Activated naive CD4-positive, alpha-beta T cell treated with Interleukin-2 at 50 U/mL for 16 hours (primary cell): ENCODE data around the gene PRKRIP1.
"Not testable (repeated sequence)": the region's sequence is repeated elsewhere in the genome, so short reads cannot be mapped to it uniquely, and the experiment has no call there.

ENCODE experiments used
- DNase-seq: peaks from one replicate; pipeline ENCODE4 v3.0.0-alpha.2; 2020

Gene PRKRIP1

DNA sequence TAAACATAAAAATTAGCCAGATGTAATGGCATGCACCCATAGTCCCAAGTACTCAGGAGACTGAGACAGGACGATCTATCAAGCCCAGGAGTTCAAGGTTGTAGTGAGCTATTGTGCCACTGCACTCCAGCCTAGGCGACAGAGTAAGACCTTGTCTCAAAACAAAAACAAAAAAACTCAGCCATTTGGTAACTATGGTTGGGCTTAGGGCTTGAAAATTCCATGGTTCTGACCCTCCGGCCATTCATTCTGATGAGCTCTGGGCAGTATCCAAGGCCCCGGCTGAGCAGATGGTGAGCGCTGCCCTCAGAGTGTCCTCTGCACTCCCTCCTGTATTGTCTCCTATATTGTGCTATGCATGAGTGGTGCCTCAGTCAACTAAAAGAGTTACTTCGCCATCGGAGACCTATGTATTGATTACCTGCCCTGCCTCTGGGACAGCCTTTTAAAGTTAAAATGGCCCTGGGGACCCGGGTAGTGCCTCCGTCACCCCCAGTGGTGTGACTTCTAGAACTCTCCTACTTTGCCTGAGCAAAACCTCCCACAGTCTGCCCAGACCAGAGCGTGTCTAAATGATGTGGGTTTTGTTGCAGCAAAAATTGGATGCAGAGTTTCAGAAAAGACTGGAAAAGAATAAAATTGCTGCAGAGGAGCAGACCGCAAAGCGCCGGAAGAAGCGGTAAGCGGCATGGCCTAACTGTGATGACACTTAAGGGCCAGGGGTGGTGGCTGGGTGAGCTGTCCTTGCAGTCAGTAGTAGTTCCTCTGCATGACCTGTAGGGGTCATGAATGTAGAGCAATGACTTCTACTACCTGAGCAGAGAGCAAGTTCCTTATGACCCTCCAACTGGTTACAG, 8.1 kb downstream of the PRKRIP1 start:
- peak; percentile 49 for DNase-seq

DNA sequence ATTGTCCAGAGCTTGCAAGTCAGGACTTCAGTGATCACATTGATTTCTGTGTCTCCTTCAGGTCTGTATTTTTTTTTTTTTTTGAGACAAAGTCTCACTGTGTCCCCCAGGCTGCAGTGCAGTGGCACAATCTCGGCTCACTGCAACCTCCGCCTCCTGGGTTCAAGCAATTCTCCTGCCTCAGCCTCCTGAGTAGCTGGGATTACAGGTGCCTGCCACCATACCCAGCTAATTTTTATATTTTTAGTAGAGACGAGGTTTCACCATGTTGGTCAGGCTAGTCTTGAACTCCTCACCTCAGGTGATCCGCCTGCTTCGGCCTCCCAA, 8.7 kb downstream of the PRKRIP1 start:
- not testable (repeated sequence) for DNase-seq

DNA sequence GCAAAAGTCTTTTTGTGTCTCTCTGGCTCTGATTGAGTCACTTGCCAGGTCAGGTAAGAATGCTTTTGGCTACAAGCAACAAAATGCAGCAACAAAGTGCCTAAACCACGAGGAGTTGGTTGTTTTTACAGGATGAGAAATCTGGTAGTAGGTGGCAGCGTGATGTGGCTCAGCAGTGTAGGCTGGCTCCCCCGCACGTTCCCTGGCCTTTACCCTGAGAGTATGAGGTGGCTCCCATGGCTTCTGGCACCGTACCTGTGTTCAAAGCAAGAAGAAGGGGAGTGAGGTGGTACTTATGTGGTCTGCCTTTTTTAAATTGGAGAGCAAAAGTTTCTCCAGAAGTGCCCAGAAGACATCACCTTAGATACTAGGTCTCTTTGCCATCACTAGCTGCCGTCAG, 11.7 kb downstream of the PRKRIP1 start:
- no peak for DNase-seq

DNA sequence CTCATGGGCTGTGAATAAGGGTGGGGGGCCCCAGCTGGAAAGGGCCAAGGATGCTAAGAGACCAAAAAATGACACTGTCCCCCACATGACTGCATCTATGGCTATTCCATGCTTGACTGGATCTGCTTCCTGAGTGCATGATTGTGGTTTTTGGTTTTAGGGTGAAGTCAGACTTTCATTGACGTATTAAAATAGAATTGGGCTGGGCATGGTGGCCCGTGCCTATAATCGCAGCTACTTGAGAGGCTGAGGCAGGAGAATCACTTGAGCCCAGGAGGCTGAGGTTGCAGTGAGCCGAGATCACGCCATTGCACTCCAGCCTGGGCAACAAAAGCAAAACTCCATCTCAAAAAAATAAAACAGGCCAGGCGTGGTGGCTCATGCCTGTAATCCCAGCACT, 12.4 kb downstream of the PRKRIP1 start:
- not testable (repeated sequence) for DNase-seq

DNA sequence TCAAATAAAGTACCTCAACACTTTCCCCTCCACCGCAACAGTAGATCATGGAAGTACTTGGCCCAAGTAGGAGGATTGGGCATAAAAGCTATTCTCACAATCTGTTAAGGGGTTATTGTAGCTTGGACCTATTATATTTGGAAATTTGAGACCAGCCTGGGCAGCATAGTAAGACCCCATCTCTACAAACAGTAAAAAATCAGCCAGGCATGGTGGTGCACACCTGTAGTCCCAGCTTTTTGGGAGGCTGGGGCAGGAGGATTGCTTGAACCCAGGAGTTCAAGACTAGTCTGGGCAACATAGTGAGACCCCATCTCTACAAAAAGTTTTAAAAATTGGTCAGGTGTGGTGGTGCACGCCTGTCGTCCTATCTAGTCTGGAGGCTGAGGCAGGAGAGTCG, 13.2 kb downstream of the PRKRIP1 start:
- DNase-seq: no peak

DNA sequence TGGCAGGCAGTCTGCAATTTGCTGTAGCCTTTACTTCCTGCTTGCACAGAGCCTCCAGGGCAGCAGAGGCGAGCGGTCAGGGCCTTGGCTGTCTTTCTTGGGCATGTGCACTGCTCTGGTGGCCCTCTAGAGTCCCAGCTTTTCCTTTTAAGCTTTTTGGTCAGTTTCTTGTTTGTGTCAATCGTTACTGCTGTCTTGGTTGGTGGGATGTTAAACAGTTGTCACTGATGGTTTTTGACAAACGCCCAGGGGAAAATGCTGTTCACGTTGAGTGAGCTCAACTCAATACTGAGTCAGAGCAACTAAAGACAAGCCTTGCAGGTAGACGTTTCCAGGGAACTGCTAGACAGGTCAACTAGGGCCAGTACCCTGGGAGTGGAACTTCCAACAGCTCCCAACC, 14.0 kb downstream of the PRKRIP1 start:
- DNase-seq: no peak

DNA sequence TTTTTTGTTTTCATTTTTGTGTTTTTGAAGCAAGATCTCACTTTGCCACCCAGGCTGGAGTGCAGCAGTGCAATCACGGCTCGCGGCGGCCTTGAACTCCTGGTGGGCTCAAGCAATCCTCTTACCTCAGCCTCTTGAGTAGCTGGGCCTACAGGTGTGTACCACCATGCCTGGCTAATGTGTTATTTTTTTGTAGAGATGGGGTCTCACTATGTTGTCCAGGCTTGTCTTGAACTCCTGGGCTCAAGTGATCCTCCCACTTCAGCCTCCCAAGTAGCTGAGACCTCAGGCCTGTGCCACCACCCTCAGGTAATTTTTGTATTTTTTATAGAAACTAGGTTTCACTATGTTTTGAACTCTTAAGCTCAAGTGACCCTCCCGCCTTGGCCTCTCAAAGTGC, 14.8 kb downstream of the PRKRIP1 start:
- DNase-seq: no peak

DNA sequence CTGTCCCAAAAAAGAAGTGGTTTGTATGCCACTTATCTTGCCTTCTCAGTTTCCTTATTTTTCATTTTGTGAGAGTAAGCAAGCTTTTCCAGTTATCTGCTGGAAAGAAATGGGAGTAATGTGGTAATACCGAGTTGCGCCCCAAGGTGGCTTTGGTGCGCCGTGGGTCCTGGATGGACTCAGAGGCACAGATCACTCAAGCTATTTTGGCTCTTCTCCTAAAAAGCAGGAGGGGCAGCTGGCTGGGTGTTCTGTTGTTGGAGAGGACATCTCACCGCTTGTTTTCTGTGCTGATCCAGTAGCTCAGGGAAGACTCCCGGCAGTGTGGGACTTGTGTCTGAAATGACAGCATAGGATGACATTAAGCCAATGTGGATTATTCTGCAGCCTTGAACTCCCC, 16.4 kb downstream of the PRKRIP1 start:
- peak; percentile 40 for DNase-seq

DNA sequence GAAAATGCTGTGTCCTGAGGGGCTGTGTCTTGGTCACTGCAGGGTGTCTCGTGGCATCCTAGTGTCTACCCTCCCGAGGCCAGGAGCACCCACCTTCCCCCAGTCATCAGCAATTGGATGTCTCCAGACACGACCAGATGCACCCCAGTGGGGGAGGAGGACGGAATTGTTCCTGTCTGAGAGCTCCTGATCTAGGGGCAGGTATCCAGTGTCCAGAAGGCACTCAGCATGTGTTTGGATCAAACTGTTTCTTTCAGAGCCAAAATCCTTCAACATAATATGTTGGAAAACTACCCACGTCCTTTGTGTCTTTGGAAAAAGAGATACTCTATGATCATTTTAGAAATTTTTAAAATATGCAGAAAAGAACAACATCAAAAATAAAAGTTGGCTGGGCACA, 16.9 kb downstream of the PRKRIP1 start:
- no peak for DNase-seq

DNA sequence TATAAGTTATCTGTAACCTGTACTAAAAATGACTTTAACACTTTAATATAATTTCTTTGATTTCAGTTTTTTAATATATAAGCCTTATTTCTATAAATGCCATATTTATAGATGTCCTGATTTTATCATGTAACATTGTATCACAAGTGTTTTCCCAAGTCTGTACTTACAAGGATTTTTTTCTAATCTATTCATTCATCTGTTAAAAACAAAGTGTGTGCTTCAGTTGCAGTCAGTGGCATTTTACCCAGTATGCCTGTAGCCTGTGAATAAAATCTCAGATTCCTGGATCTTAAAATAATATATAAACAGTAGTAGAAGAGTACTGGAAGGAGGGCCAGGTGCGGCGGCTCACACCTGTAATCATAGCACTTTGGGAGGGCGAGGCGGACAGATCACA, 17.4 kb downstream of the PRKRIP1 start:
- no peak for DNase-seq

DNA sequence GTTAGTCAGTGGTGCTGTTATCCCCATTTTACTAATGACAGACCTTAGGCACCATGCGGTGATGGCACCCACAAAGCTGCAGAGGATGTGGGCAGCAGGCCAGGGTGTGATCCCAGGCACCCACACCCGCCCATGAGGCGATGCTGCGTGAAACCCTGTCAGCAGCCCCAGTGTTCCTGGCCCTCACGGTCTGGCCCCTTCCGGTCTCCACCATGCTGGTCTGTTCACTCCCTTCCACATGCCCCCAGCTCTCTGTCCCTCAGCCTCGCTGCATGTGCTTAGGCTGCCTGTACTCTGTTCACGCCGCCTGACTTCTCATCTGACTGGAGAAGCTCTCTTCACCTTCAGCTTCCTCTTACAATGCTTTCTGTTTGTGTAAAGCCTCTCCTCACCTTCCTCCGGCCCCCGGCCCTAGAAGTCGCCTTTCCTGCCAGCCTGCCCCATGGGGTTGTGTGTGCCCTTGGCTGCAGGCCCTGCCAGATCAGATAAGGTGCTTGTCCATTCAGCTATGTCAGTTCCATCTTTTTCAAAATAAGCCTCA, 19.6 kb downstream of the PRKRIP1 start:
- DNase-seq: peak; percentile 66

DNA sequence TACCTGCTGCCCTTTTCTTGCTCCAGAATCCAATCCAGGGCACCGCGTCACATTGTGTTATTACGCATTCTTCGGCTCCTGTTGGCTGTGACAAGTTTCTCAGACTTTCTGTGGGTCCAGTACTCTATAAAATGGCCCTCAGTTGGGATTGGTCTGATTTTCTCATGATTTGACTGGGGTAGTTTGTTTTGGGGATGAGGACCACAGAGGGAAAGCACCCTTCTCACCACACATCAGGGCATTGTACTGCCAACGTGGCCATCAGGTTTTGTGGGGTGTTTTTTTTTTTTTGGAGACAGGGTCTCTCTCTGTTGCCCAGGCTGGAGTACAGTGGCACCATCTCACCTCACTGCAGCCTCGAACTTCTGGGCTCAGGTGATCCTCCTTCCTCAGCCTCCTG, 20.2 kb downstream of the PRKRIP1 start:
- DNase-seq: no peak

DNA sequence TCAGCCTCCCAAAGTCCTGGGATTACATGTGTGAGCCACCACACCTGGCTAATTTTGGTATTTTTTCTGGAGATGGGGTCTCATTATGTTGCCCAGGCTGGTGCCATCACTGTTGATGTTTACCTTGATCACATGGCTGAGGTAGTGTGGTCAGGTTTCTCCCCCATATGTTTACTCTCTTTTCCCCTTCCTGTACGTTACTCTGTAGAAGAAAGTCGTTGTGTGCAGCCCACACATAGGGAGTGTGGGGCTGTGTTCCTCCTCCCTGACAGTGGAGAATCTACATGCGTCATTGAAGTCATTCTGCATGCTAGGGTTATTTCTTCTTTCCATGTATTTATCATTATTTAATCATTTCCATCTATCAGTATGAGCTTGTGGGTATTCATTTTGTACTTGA, 20.9 kb downstream of the PRKRIP1 start:
- DNase-seq: no peak

DNA sequence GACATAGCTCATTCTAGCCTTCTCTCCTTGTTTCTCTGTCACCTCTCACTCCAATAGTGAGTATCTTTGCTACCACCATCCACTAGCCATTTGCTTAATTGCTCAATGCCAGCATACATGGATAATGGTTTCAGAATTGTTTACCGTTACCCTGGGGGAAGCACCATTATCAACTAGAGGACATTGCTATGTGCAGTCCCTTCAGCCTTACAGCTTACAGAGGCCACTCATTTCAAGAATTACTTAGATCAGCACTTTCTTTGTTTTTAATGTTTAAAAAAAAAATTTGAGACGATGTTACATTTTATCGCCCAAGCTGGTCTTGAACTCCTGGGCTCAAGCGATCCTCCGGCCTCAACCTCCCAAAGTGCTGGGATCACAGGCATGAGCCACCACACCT, 22.4 kb downstream of the PRKRIP1 start:
- DNase-seq: no peak

DNA sequence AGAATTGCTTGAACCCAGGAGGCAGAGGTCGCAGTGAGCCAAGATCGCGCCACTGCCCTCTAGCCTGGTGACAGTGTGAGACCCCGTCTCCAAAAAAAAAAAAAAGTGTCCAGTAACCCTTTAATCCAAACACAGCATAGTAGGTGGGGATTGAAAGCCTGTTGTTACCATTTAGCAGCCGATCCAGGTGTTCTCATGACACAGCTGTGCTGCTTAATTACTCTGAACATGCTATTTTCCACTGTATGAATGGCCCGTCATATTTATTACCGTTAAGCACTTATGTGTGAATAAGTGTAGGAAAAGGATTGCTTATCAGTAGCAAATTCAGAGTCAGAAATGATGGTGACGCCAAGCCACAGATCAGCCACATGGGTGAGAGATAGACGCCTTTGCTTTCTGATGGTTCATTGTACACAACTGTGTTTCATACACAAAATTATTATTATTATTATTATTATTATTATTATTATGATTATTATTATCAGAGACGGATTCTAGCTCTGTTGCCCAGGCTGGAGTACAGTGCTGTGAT, 25.6 kb downstream of the PRKRIP1 start:
- no peak for DNase-seq

DNA sequence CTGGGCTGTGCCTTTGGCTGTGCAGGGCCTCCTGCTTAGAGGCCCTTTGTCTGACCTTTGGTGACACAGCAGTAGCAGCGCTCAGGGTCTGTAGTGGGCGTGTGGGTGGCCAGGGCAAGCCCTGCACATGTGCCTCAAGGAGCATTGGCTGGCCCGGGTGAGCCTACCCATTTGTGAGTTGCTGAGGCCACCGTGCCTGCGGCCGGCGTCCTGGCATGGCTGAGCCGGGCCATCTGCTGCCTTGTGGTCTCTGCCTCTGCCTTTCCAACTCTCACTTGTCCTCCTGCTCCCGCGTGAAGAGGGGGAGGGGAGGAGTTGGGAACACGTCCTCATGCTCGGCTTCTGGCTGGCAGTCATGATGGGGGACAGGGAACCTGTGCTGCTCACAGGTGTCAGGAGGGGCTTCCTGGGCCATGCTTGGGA, 28.0 kb downstream of the PRKRIP1 start:
- DNase-seq: no peak

DNA sequence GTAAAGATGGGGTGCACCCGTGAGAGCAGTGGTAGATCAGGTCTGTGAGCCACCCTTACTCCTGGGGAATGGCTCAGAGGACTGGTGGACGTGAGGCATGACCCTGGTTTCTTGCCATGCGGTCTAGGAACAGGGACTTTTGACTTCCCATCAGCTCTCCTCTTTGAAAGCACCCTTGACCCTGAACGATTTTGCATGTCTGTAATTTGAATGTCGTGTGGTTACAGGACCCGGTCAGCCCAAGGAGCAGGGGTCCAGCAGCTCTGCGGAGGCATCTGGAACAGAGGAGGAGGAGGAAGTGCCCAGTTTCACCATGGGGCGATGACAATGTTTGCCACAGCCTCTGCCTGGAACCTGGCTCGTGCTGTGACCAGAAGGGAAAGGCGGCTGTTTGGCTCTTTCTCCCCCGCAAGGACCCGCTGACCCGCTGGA, 28.6 kb downstream of the PRKRIP1 start:
- no peak for DNase-seq

DNA sequence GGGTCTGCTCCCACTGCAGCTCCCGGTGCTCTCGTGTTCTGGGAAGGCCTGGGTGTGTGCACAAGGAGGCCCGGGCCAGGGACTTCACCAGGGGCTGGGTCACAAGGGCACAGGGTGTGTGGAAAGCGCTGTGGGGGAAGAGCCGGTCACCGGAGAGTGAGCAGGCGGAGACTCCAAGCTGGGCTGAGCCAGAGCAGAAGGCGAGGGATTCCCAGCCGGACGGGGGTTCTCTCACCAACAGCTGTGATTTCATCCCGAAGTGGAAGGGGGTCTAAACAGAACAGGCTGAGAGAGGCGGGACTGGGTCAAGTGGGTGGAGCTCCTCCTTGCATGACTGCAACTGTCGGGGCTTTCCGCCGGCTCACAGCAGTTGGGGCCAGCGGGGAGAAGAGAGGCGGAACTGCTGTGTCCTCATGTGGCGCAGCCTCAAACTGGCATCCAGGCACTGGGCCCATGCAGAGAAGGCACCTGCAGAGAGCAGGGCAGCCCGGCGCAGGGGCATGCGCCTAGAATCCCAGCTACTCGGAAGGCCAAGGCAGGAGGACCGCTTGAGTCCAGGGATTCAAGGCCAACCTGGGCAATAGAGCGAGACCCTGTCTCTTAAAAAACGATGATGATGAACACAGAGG, 29.6 kb downstream of the PRKRIP1 start:
- peak; percentile 86 for DNase-seq

DNA sequence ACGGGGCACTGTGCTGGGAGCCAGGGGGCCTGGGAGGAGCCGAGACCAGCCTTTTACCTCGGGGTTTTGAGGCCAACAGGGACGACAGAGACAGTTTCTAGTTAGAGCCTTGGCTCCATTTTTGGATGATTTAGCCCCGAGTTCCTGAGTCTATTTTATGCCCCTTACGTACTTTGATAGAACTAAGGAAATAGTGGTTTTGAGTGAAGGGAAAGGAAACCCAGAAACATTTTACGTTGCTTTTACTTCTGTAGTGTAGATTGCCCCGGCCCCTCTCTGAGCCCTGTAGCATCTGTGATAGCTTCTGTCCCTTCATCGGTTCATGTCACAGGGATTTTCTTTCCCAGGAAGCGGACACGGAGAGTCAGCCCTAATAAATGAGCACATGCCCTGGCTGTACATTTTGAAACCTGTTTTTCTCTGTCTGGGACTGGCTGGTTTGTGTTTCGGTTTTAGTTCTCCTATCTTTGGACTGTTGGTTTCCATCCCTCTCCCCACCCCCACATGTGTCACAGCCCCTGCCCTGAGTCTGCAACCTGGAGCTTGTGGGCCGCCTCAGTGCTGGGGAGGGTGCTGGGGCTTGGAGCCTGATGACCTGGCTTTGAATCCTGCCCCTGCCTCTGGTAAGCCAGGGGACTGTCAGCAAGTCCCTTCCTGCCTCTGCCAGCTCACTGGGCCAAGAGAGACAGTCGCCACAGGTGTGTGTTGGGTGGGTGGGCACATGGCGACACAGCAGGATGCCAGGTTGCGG, 30.3 kb downstream of the PRKRIP1 start:
- DNase-seq: peak; percentile 81

DNA sequence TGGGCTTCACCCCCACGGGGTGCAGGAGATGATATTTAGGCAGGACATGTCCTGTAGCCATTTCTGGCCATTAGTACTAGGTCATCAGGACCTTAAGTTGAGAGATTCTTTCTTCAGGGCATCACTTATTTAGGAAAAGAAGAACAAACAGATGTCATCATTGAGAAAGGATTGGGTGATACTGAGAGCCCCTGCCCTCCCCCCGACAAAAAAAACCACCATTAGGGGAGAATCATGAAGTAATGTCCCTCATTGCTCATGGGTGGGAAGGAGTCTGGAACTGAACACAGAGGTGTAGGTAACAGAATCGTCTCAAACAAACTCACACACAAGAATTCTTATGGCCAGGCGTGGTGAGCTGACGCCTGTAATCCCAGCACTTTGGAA, 30.8 kb downstream of the PRKRIP1 start:
- DNase-seq: no peak

DNA sequence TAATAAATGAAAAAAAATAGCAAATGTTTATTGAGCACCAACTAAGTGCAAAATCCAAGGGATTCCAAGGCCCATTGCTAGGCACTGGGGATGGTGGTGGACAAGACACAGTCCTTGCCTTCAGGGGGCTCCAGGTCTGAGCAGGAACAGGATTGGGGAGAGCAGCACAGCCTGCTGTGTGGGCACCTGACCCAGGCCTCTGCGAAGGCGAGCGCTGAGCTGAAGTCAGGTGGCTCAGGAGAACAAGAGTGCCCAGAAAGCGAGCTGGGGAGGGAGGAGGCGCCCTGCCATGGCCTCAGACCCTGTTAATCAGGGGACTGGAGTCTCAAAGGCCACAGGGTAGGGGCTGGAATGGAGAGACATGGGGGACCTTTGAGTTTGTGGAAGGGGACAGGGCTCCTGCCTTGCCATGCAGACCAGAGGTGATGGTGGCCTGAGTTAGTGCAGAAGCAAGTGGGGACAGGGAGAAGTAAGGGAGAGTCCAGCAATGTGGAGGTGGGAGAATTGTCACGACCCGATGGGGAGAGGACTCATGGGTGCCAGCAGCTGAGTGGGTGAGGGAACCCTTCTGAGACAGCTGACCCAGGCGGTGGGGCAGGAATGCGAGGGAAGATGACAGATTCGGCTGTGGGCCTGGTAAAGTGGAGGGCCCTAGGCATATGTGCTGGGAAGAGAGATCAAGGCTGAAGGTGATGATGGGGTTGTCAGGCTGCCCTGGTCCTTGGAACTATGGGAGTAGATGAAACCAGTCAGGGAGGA, 33.2 kb downstream of the PRKRIP1 start:
- DNase-seq: no peak

DNA sequence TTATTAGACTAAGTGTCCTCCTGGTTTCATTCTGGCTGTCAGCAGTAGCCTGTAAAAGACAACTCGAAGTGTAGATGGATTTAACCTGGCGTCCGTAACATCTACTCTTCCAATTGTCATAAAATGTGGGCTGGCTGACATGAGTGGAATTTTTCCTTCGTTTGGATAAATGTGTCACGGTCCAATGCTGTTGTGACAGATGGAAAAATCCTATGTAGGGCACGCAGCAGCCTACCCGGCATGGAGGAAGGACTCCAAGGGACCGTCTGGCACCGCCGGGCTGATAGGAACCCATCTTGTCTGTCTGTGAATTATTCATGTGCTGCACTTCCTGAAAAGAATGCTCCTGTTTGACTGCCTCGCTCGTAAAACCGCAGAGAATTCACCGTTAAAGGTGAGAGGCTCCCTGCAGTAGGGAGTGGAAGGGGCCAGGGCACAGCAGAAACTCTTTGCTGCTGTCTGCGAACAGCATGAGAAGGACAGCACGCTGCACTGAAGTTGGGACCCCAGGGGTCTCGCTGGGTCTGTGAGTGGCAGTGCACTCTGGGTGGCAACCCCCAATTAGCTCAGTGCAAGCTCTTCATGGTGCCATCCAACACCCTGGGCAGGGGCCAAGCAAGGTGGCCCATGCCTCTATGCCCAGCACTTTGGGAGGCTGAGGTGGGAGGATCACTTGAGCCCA, 35.6 kb downstream of the PRKRIP1 start:
- peak; percentile 57 for DNase-seq
